A549 (cell line): ENCODE results near the gene ZNF91. TPM values are rescaled to one million over a fixed set of nuclear protein-coding genes. Genes with fewer than 3 reads are reported as not detected.

Experiments used
- ATAC-seq, 2 experiments: fragments of 200-7000 bp in 1 of 2; fragments of >200 bp in 1 of 2; cut with Nextera tagmentation in 1 of 2; cut with Tn5 transposase in 1 of 2; 3 replicates each; pipeline versions ENCODE4 v1.8.0 to v1.9.1; 2018 to 2020; ENCODE audit warnings: mild to moderate bottlenecking in 1 of 2, moderate library complexity in 1 of 2
- CTCF ChIA-PET: fragments of 300-600 bp; sonication (Branson Sonifier 250); formaldehyde crosslinking; extraction: SDS; loops from one replicate; lab custom pipeline; 2021; ENCODE audit warnings: antibody characterized with exemption, inconsistent platforms; lab: Yijun Ruan, JAX
- POLR2A ChIA-PET: fragments of 350-600 bp; formaldehyde crosslinking; extraction: SDS; loops from one replicate; lab custom pipeline; 2021; ENCODE audit warnings: antibody characterized with exemption, inconsistent platforms; lab: Yijun Ruan, JAX
- DNase-seq, 2 experiments: peaks; one replicate each; pipeline versions ENCODE4 v3.0.0 to v3.0.0-alpha.2; 2011 to 2016; ENCODE audit warnings: low read depth in 1 of 2, low spot score in 1 of 2
- FAIRE-seq: peaks from 2 replicates; lab custom pipeline; 2011; peaks lifted over from hg19 to GRCh38; lab: Jason Lieb, UNC
- H3K27ac ChIP-seq, 2 experiments: fragments of >200 bp; sonication (Bioruptor Twin); formaldehyde crosslinking; 3 replicates each; pipeline ENCODE4 v1.5.1; 2016 to 2017
- H3K4me1 ChIP-seq: fragments of >200 bp; sonication (Bioruptor Twin); formaldehyde crosslinking; 3 replicates; pipeline ENCODE4 v1.6.1; 2016
- H3K4me2 ChIP-seq: fragments of >200 bp; sonication (Bioruptor Twin); formaldehyde crosslinking; 3 replicates; pipeline ENCODE4 v1.6.1; 2016
- H3K4me3 ChIP-seq: fragments of >200 bp; sonication (Bioruptor Twin); formaldehyde crosslinking; 3 replicates; pipeline ENCODE4 v1.5.1; 2016
- H3K9me3 ChIP-seq: fragments of >200 bp; sonication (Bioruptor Twin); formaldehyde crosslinking; 3 replicates; pipeline ENCODE4 v1.6.1; 2016
- CHD2 ChIP-seq: fragments of 150-350 bp; IDR thresholded peaks from 2 replicates; pipeline ENCODE4 v1.6.1; 2014; ENCODE audit warnings: low read length; ENCODE audit not compliant: partially characterized antibody
- EHF ChIP-seq: fragments of 250-450 bp; sonication (Bioruptor Pico); IDR thresholded peaks from 2 replicates; pipeline ENCODE4 v1.5.0; 2020; ENCODE audit warnings: mild to moderate bottlenecking
- EP300 ChIP-seq, 2 experiments: fragments of >200 bp; sonication (Bioruptor Twin); formaldehyde crosslinking; IDR thresholded peaks; 2 replicates in 1 of 2; 3 replicates in 1 of 2; pipeline ENCODE4 v1.6.1; 2016 to 2017
- FOSL2 ChIP-seq, 2 experiments: fragments of 450-650 bp in 1 of 2; fragments of >200 bp in 1 of 2; sonication (Bioruptor Twin) in 1 of 2; formaldehyde crosslinking; IDR thresholded peaks; 2 replicates each; pipeline versions ENCODE4 v1.5.0 to v1.6.1; 2016 to 2020; ENCODE audit warnings: mild to moderate bottlenecking in 1 of 2, moderate library complexity in 1 of 2
- FOXS1 ChIP-seq: fragments of 250-450 bp; sonication (Bioruptor Pico); IDR thresholded peaks from 2 replicates; pipeline ENCODE4 v1.5.0; 2020; ENCODE audit warnings: mild to moderate bottlenecking, moderate library complexity
- HEYL ChIP-seq: fragments of 250-450 bp; sonication (Bioruptor Pico); IDR thresholded peaks from 2 replicates; pipeline ENCODE4 v1.8.0; 2021; ENCODE audit warnings: mild to moderate bottlenecking, moderate library complexity
- HOXB13 ChIP-seq: fragments of 250-450 bp; sonication (Bioruptor Pico); IDR thresholded peaks from 2 replicates; pipeline ENCODE4 v1.5.0; 2020; ENCODE audit warnings: low read depth, mild to moderate bottlenecking, moderate library complexity
- HOXB5 ChIP-seq: fragments of 250-450 bp; sonication (Bioruptor Pico); IDR thresholded peaks from 2 replicates; pipeline ENCODE4 v1.5.0; 2020; ENCODE audit warnings: mild to moderate bottlenecking, moderate library complexity
- JUNB ChIP-seq: fragments of >200 bp; sonication (Bioruptor Twin); formaldehyde crosslinking; IDR thresholded peaks from 2 replicates; pipeline ENCODE4 v1.6.1; 2016
- MAZ ChIP-seq: fragments of 150-350 bp; IDR thresholded peaks from 2 replicates; pipeline ENCODE4 v1.6.1; 2014; ENCODE audit warnings: antibody characterized with exemption, low read depth, low read length, borderline replicate concordance
- NFE2L2 ChIP-seq: fragments of 150-350 bp; conservative IDR thresholded peaks from 2 replicates; pipeline ENCODE4 v1.6.1; 2014; ENCODE audit warnings: low read length
- PHF8 ChIP-seq: fragments of 200-600 bp; sonication (generic); IDR thresholded peaks from 2 replicates; pipeline ENCODE4 v1.6.1; 2016; ENCODE audit warnings: low read depth, mild to moderate bottlenecking, antibody characterized with exemption, moderate library complexity, borderline replicate concordance
- POLR2AphosphoS2 ChIP-seq: conservative IDR thresholded peaks from 2 replicates; pipeline ENCODE4 v1.6.1; 2012; ENCODE audit warnings: low read length, improper control_type of control experiment, inconsistent platforms
- RARB ChIP-seq: fragments of 250-450 bp; sonication (Bioruptor Pico); IDR thresholded peaks from 2 replicates; pipeline ENCODE4 v1.8.0; 2021; ENCODE audit warnings: mild to moderate bottlenecking, moderate library complexity
- RCOR1 ChIP-seq: fragments of 150-350 bp; IDR thresholded peaks from 2 replicates; pipeline ENCODE4 v1.6.1; 2014; ENCODE audit warnings: antibody characterized with exemption, low read length, low read depth
- RFX5 ChIP-seq: fragments of 450-650 bp; IDR thresholded peaks from 2 replicates; pipeline ENCODE4 v1.7.1; 2014; ENCODE audit warnings: antibody characterized with exemption, mild to moderate bottlenecking, moderate library complexity
- RNF2 ChIP-seq: fragments of 200-600 bp; sonication (generic); IDR thresholded peaks from 2 replicates; pipeline ENCODE4 v1.6.1; 2016; ENCODE audit warnings: low read depth, mild to moderate bottlenecking, antibody characterized with exemption, moderate library complexity, borderline replicate concordance
- TFCP2L1 ChIP-seq: fragments of 250-450 bp; sonication (Bioruptor Pico); IDR thresholded peaks from 2 replicates; pipeline ENCODE4 v1.5.0; 2021; ENCODE audit warnings: mild to moderate bottlenecking
- ZC3H11A ChIP-seq: fragments of 450-650 bp; IDR thresholded peaks from 2 replicates; pipeline ENCODE4 v1.6.1; 2014; ENCODE audit warnings: antibody characterized with exemption, mild to moderate bottlenecking
- ZNF302 ChIP-seq: fragments of 250-450 bp; sonication (Bioruptor Pico); IDR thresholded peaks from 2 replicates; pipeline ENCODE4 v1.9.0; 2021; ENCODE audit warnings: inconsistent platforms, mild to moderate bottlenecking, moderate library complexity
- ZSCAN20 ChIP-seq: fragments of 250-450 bp; sonication (Bioruptor Pico); IDR thresholded peaks from 2 replicates; pipeline ENCODE4 v1.8.0; 2022; ENCODE audit warnings: mild to moderate bottlenecking, moderate library complexity
- WGBS: methylation state at CpG from one replicate; pipeline ENCODE4 v1.1.6; 2017; ENCODE audit errors: missing lambda C conversion rate; 5-methylcytosine and 5-hydroxymethylcytosine counted together
- polyA plus RNA-seq, 4 experiments: library from polyadenylated mRNA; depleted of rRNA in 3 of 4; stranded (reverse); fragments of >200 nt; fragmentation: RNase III in 1 of 4; extraction: RNeasy Plus Mini Kit Qiagen cat#74134 plus additional on column Dnase treatment in 1 of 4; gene quantifications; 2 replicates in 3 of 4; 3 replicates in 1 of 4; pipeline ENCODE4 v1.2.3, GENCODE V29; 2011 to 2017
- TF ChIP-seq, protein P1 (sequence below): fragments of 250-450 bp; sonication (Bioruptor Pico); IDR thresholded peaks from 2 replicates; pipeline ENCODE4 v1.5.0; 2020; ENCODE audit warnings: low read depth, mild to moderate bottlenecking, moderate library complexity
- TF ChIP-seq, protein P2 (sequence below): IDR thresholded peaks from 2 replicates; pipeline ENCODE4 v1.6.1; 2012
- TF ChIP-seq, protein P3 (sequence below): fragments of >200 bp; sonication (Bioruptor Twin); formaldehyde crosslinking; IDR thresholded peaks from 2 replicates; pipeline ENCODE4 v1.6.1; 2016
- TF ChIP-seq, protein P4 (sequence below): fragments of 250-450 bp; sonication (Bioruptor Pico); IDR thresholded peaks from 2 replicates; pipeline ENCODE4 v1.5.0; 2021; ENCODE audit warnings: mild to moderate bottlenecking, moderate library complexity, borderline replicate concordance
- TF ChIP-seq, protein P5 (sequence below): fragments of >200 bp; sonication (Bioruptor Twin); formaldehyde crosslinking; IDR thresholded peaks from 3 replicates; pipeline ENCODE4 v1.6.1; 2016

The ZNF91 gene
- polyA plus RNA-seq, 2 of the 4 experiments (the other 2 are of a cell fraction) = 0.17 to 0.76 TPM

DNA sequence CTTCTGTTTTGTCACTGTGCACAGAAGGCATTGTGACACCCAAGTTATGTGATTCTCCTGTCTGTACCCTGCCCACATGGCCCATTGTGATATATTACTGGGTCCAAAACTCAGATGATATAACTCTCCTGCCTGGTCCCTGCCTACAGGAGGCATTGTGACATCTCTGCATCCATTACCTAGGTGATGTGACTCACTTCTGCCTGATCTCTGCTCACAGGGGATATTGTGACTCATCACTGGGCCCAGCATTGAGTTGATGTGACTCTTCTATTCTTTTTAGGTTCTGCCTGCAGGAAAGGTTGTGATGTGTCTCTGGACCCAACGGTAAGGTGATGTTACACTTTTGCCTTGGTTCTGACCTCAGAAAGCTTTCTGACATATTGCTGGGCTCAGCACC, 77.1 kb downstream of the ZNF91 start:
- DNase-seq (no peak), FAIRE-seq (no peak), ATAC-seq (no peak)
- Histone ChIP-seq H3K27ac (no peak overlapping the region), H3K4me3 (no peak overlapping the region), H3K4me2 (no peak overlapping the region), H3K9me3 (peaks cover 19% of the 10 kb centered on the region), H3K4me1 (no peaks in the 10 kb centered on the region)
- POLR2A ChIA-PET = no interaction called here
- 6% methylated on average over 1 of the region's 1 CpG for WGBS
- CTCF ChIA-PET = no interaction called here
- no peak for TF ChIP-seq FOSL2 (IDR thresholded peaks at IDR 0.05)
- no peak for TF ChIP-seq FOSL2 (CRISPR knock-in tag; IDR thresholded peaks at IDR 0.05)
- no peak for TF ChIP-seq EP300 (IDR thresholded peaks at IDR 0.05)
- TF ChIP-seq, protein P1, sequence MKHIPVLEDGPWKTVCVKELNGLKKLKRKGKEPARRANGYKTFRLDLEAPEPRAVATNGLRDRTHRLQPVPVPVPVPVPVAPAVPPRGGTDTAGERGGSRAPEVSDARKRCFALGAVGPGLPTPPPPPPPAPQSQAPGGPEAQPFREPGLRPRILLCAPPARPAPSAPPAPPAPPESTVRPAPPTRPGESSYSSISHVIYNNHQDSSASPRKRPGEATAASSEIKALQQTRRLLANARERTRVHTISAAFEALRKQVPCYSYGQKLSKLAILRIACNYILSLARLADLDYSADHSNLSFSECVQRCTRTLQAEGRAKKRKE = no peak
- no peak for TF ChIP-seq ZSCAN20
- no peak for TF ChIP-seq RFX5
- TF ChIP-seq TFCP2L1 (CRISPR knock-in tag) = no peak
- no peak for TF ChIP-seq RCOR1
- TF ChIP-seq JUNB = no peak

DNA sequence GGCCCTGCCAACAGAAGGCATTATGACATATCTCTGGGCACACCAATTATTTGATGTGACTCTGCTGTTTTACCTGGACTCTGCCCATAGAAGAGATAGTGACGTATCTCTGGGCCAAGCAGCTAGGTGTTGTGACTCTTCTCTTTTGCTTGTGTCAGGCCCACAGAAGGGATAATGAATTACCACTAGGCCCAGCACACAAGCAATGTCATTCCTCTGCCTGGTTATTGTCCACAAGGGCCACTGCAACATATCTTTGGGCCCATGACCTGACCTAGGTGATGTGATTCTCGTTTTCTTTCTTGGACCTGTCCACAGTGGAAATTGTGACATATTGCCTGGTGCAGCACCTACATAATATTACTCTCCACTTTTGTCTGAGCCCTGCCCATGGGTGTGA, 80.0 kb downstream of the ZNF91 start:
- ChIA-PET CTCF (no interaction called here), POLR2A (no interaction called here)
- FAIRE-seq (no peak), ATAC-seq (no peak), DNase-seq (no peak)
- 0% methylated on average over 2 of the region's 2 CpGs for WGBS
- Histone ChIP-seq H3K9me3 (peaks cover 28% of the 10 kb centered on the region), H3K27ac (no peak overlapping the region), H3K4me1 (no peaks in the 10 kb centered on the region), H3K4me3 (no peak overlapping the region), H3K4me2 (no peak overlapping the region)
- TF ChIP-seq ZC3H11A (no peak), HOXB5 (CRISPR knock-in tag) (no peak), EHF (no peak)
- TF ChIP-seq, protein P2, sequence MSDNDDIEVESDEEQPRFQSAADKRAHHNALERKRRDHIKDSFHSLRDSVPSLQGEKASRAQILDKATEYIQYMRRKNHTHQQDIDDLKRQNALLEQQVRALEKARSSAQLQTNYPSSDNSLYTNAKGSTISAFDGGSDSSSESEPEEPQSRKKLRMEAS = no peak

DNA sequence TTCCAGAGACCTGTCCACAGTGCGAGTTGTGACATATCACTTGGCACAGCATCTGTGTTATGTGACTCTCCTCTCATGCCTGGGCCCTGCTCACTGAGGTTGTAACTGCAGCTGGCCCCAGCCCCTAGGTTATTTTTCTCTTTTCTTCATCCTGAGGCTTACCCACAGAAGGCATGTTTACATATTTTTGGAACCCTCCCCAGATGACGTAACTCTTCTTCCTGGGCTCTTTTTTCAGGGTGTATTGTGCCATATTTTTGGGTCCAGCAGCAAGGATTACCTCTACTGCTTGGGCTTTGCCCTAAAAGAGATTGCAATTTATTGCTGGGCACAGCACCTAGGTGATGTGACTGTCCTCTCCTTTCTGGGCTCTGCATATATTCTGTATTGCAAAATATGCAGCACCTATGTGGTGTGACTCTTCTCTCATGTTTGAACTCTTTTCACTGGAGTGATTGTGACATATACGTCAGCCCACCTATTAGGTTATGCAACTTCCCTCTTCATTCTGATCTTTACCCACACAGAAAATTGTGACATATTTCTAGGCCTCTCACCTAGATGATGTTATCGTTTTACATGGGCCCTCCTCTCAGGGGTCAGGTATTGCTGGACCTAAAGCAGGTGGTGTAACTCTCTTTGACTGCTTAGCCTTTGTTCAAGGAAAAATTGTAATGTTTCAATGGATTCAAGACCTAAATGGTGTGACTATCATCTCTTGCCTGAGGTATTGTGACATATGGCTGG, 80.6 kb downstream of the ZNF91 start:
- FAIRE-seq = no peak
- no peak for ATAC-seq
- POLR2A ChIA-PET = no interaction called here
- no peak overlapping the region for H3K4me3 ChIP-seq
- TF ChIP-seq HEYL (CRISPR knock-in tag) (no peak), RNF2 (no peak), FOSL2 (IDR thresholded peaks at IDR 0.05) (no peak), FOSL2 (CRISPR knock-in tag; IDR thresholded peaks at IDR 0.05) (no peak), MAZ (no peak), RARB (no peak), ZNF302 (no peak), HOXB13 (CRISPR knock-in tag) (no peak), POLR2AphosphoS2 (no peak), NFE2L2 (no peak), CHD2 (no peak), FOXS1 (CRISPR knock-in tag) (no peak), PHF8 (no peak), ZC3H11A (no peak)
- TF ChIP-seq, protein P3, sequence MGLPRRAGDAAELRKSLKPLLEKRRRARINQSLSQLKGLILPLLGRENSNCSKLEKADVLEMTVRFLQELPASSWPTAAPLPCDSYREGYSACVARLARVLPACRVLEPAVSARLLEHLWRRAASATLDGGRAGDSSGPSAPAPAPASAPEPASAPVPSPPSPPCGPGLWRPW = no peak
- TF ChIP-seq, protein P4, sequence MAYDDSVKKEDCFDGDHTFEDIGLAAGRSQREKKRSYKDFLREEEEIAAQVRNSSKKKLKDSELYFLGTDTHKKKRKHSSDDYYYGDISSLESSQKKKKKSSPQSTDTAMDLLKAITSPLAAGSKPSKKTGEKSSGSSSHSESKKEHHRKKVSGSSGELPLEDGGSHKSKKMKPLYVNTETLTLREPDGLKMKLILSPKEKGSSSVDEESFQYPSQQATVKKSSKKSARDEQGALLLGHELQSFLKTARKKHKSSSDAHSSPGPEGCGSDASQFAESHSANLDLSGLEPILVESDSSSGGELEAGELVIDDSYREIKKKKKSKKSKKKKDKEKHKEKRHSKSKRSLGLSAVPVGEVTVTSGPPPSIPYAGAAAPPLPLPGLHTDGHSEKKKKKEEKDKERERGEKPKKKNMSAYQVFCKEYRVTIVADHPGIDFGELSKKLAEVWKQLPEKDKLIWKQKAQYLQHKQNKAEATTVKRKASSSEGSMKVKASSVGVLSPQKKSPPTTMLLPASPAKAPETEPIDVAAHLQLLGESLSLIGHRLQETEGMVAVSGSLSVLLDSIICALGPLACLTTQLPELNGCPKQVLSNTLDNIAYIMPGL (CRISPR knock-in tag) = no peak
- TF ChIP-seq, protein P5, sequence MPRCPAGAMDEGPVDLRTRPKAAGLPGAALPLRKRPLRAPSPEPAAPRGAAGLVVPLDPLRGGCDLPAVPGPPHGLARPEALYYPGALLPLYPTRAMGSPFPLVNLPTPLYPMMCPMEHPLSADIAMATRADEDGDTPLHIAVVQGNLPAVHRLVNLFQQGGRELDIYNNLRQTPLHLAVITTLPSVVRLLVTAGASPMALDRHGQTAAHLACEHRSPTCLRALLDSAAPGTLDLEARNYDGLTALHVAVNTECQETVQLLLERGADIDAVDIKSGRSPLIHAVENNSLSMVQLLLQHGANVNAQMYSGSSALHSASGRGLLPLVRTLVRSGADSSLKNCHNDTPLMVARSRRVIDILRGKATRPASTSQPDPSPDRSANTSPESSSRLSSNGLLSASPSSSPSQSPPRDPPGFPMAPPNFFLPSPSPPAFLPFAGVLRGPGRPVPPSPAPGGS = no peak
- TF ChIP-seq, all 56 proteins: peak for 0
- H3K9me3 ChIP-seq = peaks cover 28% of the 10 kb centered on the region
- no peak overlapping the region for H3K27ac ChIP-seq
- no peak for DNase-seq
- H3K4me1 ChIP-seq = no peaks in the 10 kb centered on the region
- WGBS = 7% methylated on average over 4 of the region's 4 CpGs
- CTCF ChIA-PET = no interaction called here
- H3K4me2 ChIP-seq = no peak overlapping the region
